IMR-90 (cell line): ENCODE measurements around the gene DYSF. TPM values are rescaled to one million over a fixed set of nuclear protein-coding genes. Genes with fewer than 3 reads are reported as not detected.

ENCODE experiments used
- ATAC-seq: fragments of 200-7000 bp; cut with Tn5 transposase; 2 replicates; pipeline ENCODE4 v1.9.1; 2020; ENCODE audit warnings: low read depth, mild to moderate bottlenecking, moderate library complexity
- BruUV-seq: library from RNA; stranded (reverse); fragments of 400-500 nt; replicated peaks from 2 replicates; lab custom pipeline; 2021; lab: Mats Ljungman, UMichigan
- CTCF ChIA-PET: fragments of 300-600 bp; formaldehyde crosslinking; extraction: SDS; loops from one replicate; lab custom pipeline; 2021; ENCODE audit warnings: antibody characterized with exemption; lab: Yijun Ruan, JAX
- POLR2A ChIA-PET: fragments of 300-600 bp; sonication (Branson Sonifier 250); formaldehyde crosslinking; loops from one replicate; lab custom pipeline; 2022; ENCODE audit warnings: antibody characterized with exemption; ENCODE audit not compliant: unreplicated experiment; lab: Charles Lee
- DNase-seq: peaks from one replicate; pipeline ENCODE4 v3.0.0; 2013
- H2AFZ ChIP-seq: replicated peaks from 2 replicates; pipeline ENCODE3; 2013; ENCODE audit warnings: low read length, mild to moderate bottlenecking; ENCODE audit not compliant: poor library complexity
- H2AK5ac ChIP-seq: 2 replicates; pipeline ENCODE4 v1.6.1; 2013; ENCODE audit warnings: low read depth, low read length, inconsistent platforms
- H2AK9ac ChIP-seq: replicated peaks from 2 replicates; pipeline ENCODE3; 2013; ENCODE audit warnings: mild to moderate bottlenecking, low read depth, low read length, moderate library complexity; ENCODE audit not compliant: poor library complexity
- H2BK120ac ChIP-seq: 2 replicates; pipeline ENCODE4 v1.6.1; 2013; ENCODE audit warnings: low read depth, low read length, inconsistent platforms
- H2BK15ac ChIP-seq: 3 replicates; pipeline ENCODE4 v1.6.1; 2013; ENCODE audit warnings: low read depth, low read length, inconsistent platforms
- H2BK20ac ChIP-seq: 2 replicates; pipeline ENCODE4 v1.6.1; 2013; ENCODE audit warnings: low read depth, mild to moderate bottlenecking, inconsistent platforms, low read length, moderate library complexity
- H2BK5ac ChIP-seq: 2 replicates; pipeline ENCODE4 v1.6.1; 2013; ENCODE audit warnings: mild to moderate bottlenecking, low read depth, low read length, inconsistent platforms; ENCODE audit not compliant: poor library complexity, severe bottlenecking
- H3K14ac ChIP-seq: replicated peaks from 2 replicates; pipeline ENCODE4 v1.6.1; 2013; ENCODE audit warnings: low read depth, low read length, inconsistent platforms
- H3K18ac ChIP-seq: 2 replicates; pipeline ENCODE4 v1.6.1; 2013; ENCODE audit warnings: low read depth, low read length, control low read depth
- H3K23ac ChIP-seq: 2 replicates; pipeline ENCODE4 v1.6.1; 2013; ENCODE audit warnings: low read depth, low read length, inconsistent platforms
- H3K27ac ChIP-seq: 2 replicates; pipeline ENCODE4 v1.5.1; 2013; ENCODE audit warnings: mild to moderate bottlenecking, control low read depth, low read length; ENCODE audit not compliant: insufficient read depth
- H3K27me3 ChIP-seq: 2 replicates; pipeline ENCODE4 v1.6.1; 2013; ENCODE audit warnings: low read length; ENCODE audit not compliant: control insufficient read depth, insufficient read depth
- H3K36me3 ChIP-seq: 2 replicates; pipeline ENCODE4 v1.6.1; 2013; ENCODE audit warnings: low read length, mixed read lengths; ENCODE audit not compliant: control insufficient read depth, insufficient read depth
- H3K4ac ChIP-seq: 2 replicates; pipeline ENCODE4 v1.6.1; 2013; ENCODE audit warnings: low read depth, low read length, inconsistent platforms
- H3K4me1 ChIP-seq: 2 replicates; pipeline ENCODE4 v1.6.1; 2013; ENCODE audit warnings: low read length, mixed read lengths; ENCODE audit not compliant: control insufficient read depth, insufficient read depth
- H3K4me2 ChIP-seq: 2 replicates; pipeline ENCODE4 v1.6.1; 2013; ENCODE audit warnings: low read depth, mild to moderate bottlenecking, control low read depth, low read length, moderate library complexity
- H3K4me3 ChIP-seq: 2 replicates; pipeline ENCODE4 v1.5.1; 2013; ENCODE audit warnings: low read depth, mild to moderate bottlenecking, control low read depth, low read length, moderate library complexity; ENCODE audit not compliant: insufficient read depth
- H3K56ac ChIP-seq: 2 replicates; pipeline ENCODE4 v1.6.1; 2013; ENCODE audit warnings: low read length, inconsistent platforms; ENCODE audit not compliant: insufficient read depth; ENCODE audit errors: extremely low read depth
- H3K79me1 ChIP-seq, 2 experiments: 2 replicates each; pipeline ENCODE4 v1.6.1; 2013; ENCODE audit warnings: low read length in 2 of 2, inconsistent platforms in 1 of 2, low read depth in 1 of 2
- H3K9ac ChIP-seq: 2 replicates; pipeline ENCODE4 v1.6.1; 2013; ENCODE audit warnings: low read depth, low read length, control low read depth
- H3K9me1 ChIP-seq: 2 replicates; pipeline ENCODE4 v1.6.1; 2013; ENCODE audit warnings: low read length, inconsistent platforms; ENCODE audit not compliant: insufficient read depth
- H3K9me3 ChIP-seq: 2 replicates; pipeline ENCODE4 v1.6.1; 2013; ENCODE audit warnings: low read length; ENCODE audit not compliant: control insufficient read depth, insufficient read depth
- H4K20me1 ChIP-seq: 2 replicates; pipeline ENCODE4 v1.6.1; 2013; ENCODE audit warnings: low read length, inconsistent platforms; ENCODE audit not compliant: insufficient read depth
- H4K5ac ChIP-seq: 2 replicates; pipeline ENCODE4 v1.6.1; 2013; ENCODE audit warnings: mild to moderate bottlenecking, low read depth, low read length, control low read depth
- H4K8ac ChIP-seq, 2 experiments: 2 replicates each; pipeline ENCODE4 v1.6.1; 2013; ENCODE audit warnings: low read depth in 2 of 2, low read length in 2 of 2, control low read depth in 1 of 2, inconsistent platforms in 1 of 2
- H4K91ac ChIP-seq: 2 replicates; pipeline ENCODE4 v1.6.1; 2013; ENCODE audit warnings: low read depth, low read length, inconsistent platforms; ENCODE audit not compliant: insufficient read depth
- BHLHE40 ChIP-seq: fragments of 150-350 bp; IDR thresholded peaks from 2 replicates; pipeline ENCODE4 v1.6.1; 2016; ENCODE audit warnings: mild to moderate bottlenecking, low read depth, low read length
- CEBPB ChIP-seq: IDR thresholded peaks from 2 replicates; pipeline ENCODE4 v1.6.1; 2012; ENCODE audit warnings: low read depth, low read length, improper control_type of control experiment
- CHD1 ChIP-seq: IDR thresholded peaks from 2 replicates; pipeline ENCODE4 v1.6.1; 2012; ENCODE audit warnings: low read depth, low read length, improper control_type of control experiment
- CTCF ChIP-seq: conservative IDR thresholded peaks from 2 replicates; pipeline ENCODE4 v1.5.1; 2012; ENCODE audit warnings: mild to moderate bottlenecking, low read depth, low read length, improper control_type of control experiment
- ELK1 ChIP-seq: fragments of 150-350 bp; IDR thresholded peaks from 2 replicates; pipeline ENCODE4 v1.6.1; 2016; ENCODE audit warnings: low read depth, mild to moderate bottlenecking, low read length, moderate library complexity, borderline replicate concordance
- FOS ChIP-seq: fragments of 150-350 bp; IDR thresholded peaks from 2 replicates; pipeline ENCODE4 v1.6.1; 2016; ENCODE audit warnings: low read depth, low read length
- MAZ ChIP-seq: IDR thresholded peaks from 2 replicates; pipeline ENCODE4 v1.6.1; 2012; ENCODE audit warnings: low read depth, mild to moderate bottlenecking, low read length, improper control_type of control experiment, moderate library complexity, borderline replicate concordance
- MXI1 ChIP-seq: IDR thresholded peaks from 2 replicates; pipeline ENCODE4 v1.6.1; 2012; ENCODE audit warnings: low read depth, mild to moderate bottlenecking, low read length, moderate library complexity, borderline replicate concordance
- NFE2L2 ChIP-seq: fragments of 150-350 bp; IDR thresholded peaks from 2 replicates; pipeline ENCODE4 v1.6.1; 2016; ENCODE audit warnings: low read depth, mild to moderate bottlenecking, low read length
- POLR2A ChIP-seq: IDR thresholded peaks from 2 replicates; pipeline ENCODE4 v1.6.1; 2012; ENCODE audit warnings: mild to moderate bottlenecking, low read depth, low read length
- RAD21 ChIP-seq: IDR thresholded peaks from 2 replicates; pipeline ENCODE4 v1.6.1; 2012; ENCODE audit warnings: low read length, improper control_type of control experiment
- RCOR1 ChIP-seq: IDR thresholded peaks from 2 replicates; pipeline ENCODE4 v1.6.1; 2012; ENCODE audit warnings: mild to moderate bottlenecking, low read length, improper control_type of control experiment; ENCODE audit not compliant: insufficient replicate concordance
- RFX5 ChIP-seq: IDR thresholded peaks from 2 replicates; pipeline ENCODE4 v1.8.0; 2012; ENCODE audit warnings: low read depth, mild to moderate bottlenecking, low read length, moderate library complexity
- SMC3 ChIP-seq: fragments of 150-350 bp; IDR thresholded peaks from 2 replicates; pipeline ENCODE4 v1.6.1; 2016; ENCODE audit warnings: low read depth, mild to moderate bottlenecking, antibody characterized with exemption, low read length, moderate library complexity
- USF2 ChIP-seq: fragments of 150-350 bp; IDR thresholded peaks from 2 replicates; pipeline ENCODE4 v1.6.1; 2017; ENCODE audit warnings: mild to moderate bottlenecking, antibody characterized with exemption, low read length, low read depth
- WGBS, 2 experiments: methylation state at CpG; one replicate each; pipeline versions ENCODE4 v1.1.5 to v1.1.7; 2013; ENCODE audit warnings: missing lambda C conversion rate in 2 of 2; ENCODE audit not compliant: insufficient read length in 1 of 2; ENCODE audit errors: extremely low coverage in 2 of 2; 5-methylcytosine and 5-hydroxymethylcytosine counted together
- dilution Hi-C: fragments of 300-500 bp; cut with HindIII; formaldehyde crosslinking; loops from one replicate; pipeline ENCODE4 v1.14.3; 2018; ENCODE audit warnings: low sequenced_read_pairs; ENCODE audit not compliant: unreplicated experiment
- in situ Hi-C: fragments of 300-500 bp; cut with MboI; formaldehyde crosslinking; loops from 3 replicates; pipeline ENCODE4 v1.14.3; 2019; ENCODE audit warnings: low sequenced_read_pairs, inconsistent platforms, mixed read lengths
- intact Hi-C: fragments of 100-400 bp; cut with micrococcal nuclease; formaldehyde crosslinking; loops from 2 replicates; pipeline ENCODE4 v1.10.0; 2022
- polyA plus RNA-seq, 3 experiments: library from polyadenylated mRNA; depleted of rRNA; stranded (reverse); fragments of >200 nt; gene quantifications; 2 replicates each; pipeline ENCODE4 v1.2.3, GENCODE V29; 2012; ENCODE audit warnings: low replicate concordance in 1 of 3
- total RNA-seq: library from RNA; depleted of rRNA; stranded (reverse); fragments of >200 nt; gene quantifications from 2 replicates; pipeline ENCODE4 v1.2.3, GENCODE V29; 2012

Gene DYSF
- total and polyA plus RNA-seq, 2 of the 4 experiments (the other 2 are of a cell fraction): 0.09 to 0.18 TPM

- Histone ChIP-seq H3K4me1 (peaks cover 5% of the 10 kb centered on the region; the same call in 1 of the 2 replicates), H4K5ac (no peak overlapping the region), H2BK120ac (no peak overlapping the region), H4K8ac (no peak overlapping the region), H3K27ac (no peak overlapping the region), H3K4me3 (no peak overlapping the region), H2AK9ac (no peak overlapping the region), H4K91ac (no peak overlapping the region), H3K9ac (no peak overlapping the region), H3K4me2 (no peak overlapping the region), H3K14ac (no peak overlapping the region), H2AK5ac (no peak overlapping the region), H3K79me1 (no peaks in the 10 kb centered on the region), H3K27me3 (peaks cover 34% of the 10 kb centered on the region), H3K4ac (no peak overlapping the region), H2BK15ac (no peak overlapping the region), H2AFZ (no peak overlapping the region), H4K20me1 (no peaks in the 10 kb centered on the region), H3K9me1 (no peaks in the 10 kb centered on the region; the same call in 1 of the 2 replicates), H2BK20ac (no peak overlapping the region), H2BK5ac (no peak overlapping the region), H3K36me3 (no peaks in the 10 kb centered on the region), H3K18ac (no peak overlapping the region), H3K9me3 (no peaks in the 10 kb centered on the region), H3K56ac (no peak overlapping the region), H3K23ac (no peak overlapping the region)
- BruUV-seq: no TSS peak
- 70% methylated on average over 4 of the region's 9 CpGs; no CpG with 5 or more reads in 1 of the 2 experiments for WGBS, 2 experiments
- in situ Hi-C loops (no loop called here), intact Hi-C loops (no loop called here), dilution Hi-C loops (no loop called here)
- no peak for ATAC-seq
- ChIA-PET POLR2A (no interaction called here), CTCF (interaction anchor here (1.3 kb wide), 1 partner anchor 53 kb away, joined by 3 read pairs; no protein-coding TSS in a partner anchor)
- no peak for DNase-seq
- no peak for TF ChIP-seq ELK1
- TF ChIP-seq MAZ: no peak
- TF ChIP-seq FOS: no peak
- TF ChIP-seq CHD1: no peak
- no peak for TF ChIP-seq POLR2A
- TF ChIP-seq CTCF: no peak
- no peak for TF ChIP-seq RFX5
- no peak for TF ChIP-seq NFE2L2
- TF ChIP-seq USF2: no peak
- no peak for TF ChIP-seq RCOR1
- TF ChIP-seq RAD21: no peak
- no peak for TF ChIP-seq BHLHE40
- no peak for TF ChIP-seq MXI1
- no peak for TF ChIP-seq SMC3
- TF ChIP-seq CEBPB: no peak
Observed at GRCh38 chr2:71457123-71457915, 4.0 kb downstream of the DYSF start.
